Keratinocyte (primary cell): ENCODE results near the gene TAS1R3. TPM values are rescaled to one million over a fixed set of nuclear protein-coding genes. Genes with fewer than 3 reads are reported as not detected.

ENCODE experiments used
- DNase-seq: peaks from one replicate; pipeline ENCODE4 v3.0.0-alpha.2; 2011; ENCODE audit warnings: low read depth, missing footprints, low spot score
- FAIRE-seq: peaks from 2 replicates; lab custom pipeline; 2011; peaks lifted over from hg19 to GRCh38; lab: Jason Lieb, UNC
- H2AFZ ChIP-seq: 2 replicates; pipeline ENCODE4 v1.6.0; 2012; ENCODE audit warnings: low read length, control low read depth, inconsistent platforms; ENCODE audit not compliant: control insufficient read depth
- H3K27ac ChIP-seq: 2 replicates; pipeline ENCODE4 v1.5.1; 2011; ENCODE audit warnings: low read length; ENCODE audit not compliant: control insufficient read depth, insufficient read depth
- H3K27me3 ChIP-seq: 3 replicates; pipeline ENCODE4 v1.6.0; 2011; ENCODE audit warnings: low read length; ENCODE audit not compliant: control insufficient read depth, insufficient read depth; ENCODE audit errors: extremely low read depth
- H3K36me3 ChIP-seq, 2 experiments: 2 replicates in 1 of 2; 3 replicates in 1 of 2; pipeline ENCODE4 v1.5.1; 2011; ENCODE audit warnings: low read length in 2 of 2, mild to moderate bottlenecking in 1 of 2; ENCODE audit not compliant: control insufficient read depth in 2 of 2, insufficient read depth in 2 of 2; ENCODE audit errors: extremely low read depth in 1 of 2
- H3K4me1 ChIP-seq: 3 replicates; pipeline ENCODE4 v1.5.1; 2011; ENCODE audit warnings: low read length; ENCODE audit not compliant: control insufficient read depth, insufficient read depth; ENCODE audit errors: extremely low read depth
- H3K4me2 ChIP-seq: 3 replicates; pipeline ENCODE4 v1.6.0; 2011; ENCODE audit warnings: low read depth, low read length; ENCODE audit not compliant: control insufficient read depth, insufficient read depth; ENCODE audit errors: extremely low read depth
- H3K4me3 ChIP-seq, 3 experiments: fragments of 200-600 bp in 1 of 3; sonication (generic) in 1 of 3; 2 replicates in 2 of 3; 3 replicates in 1 of 3; pipeline ENCODE4 v1.5.1; 2011 to 2016; ENCODE audit warnings: low read length in 3 of 3, mild to moderate bottlenecking in 3 of 3, control low read depth in 2 of 3, inconsistent platforms in 1 of 3, low read depth in 1 of 3, mixed read lengths in 1 of 3, mixed run types in 1 of 3, moderate library complexity in 1 of 3; ENCODE audit not compliant: control insufficient read depth in 2 of 3, insufficient read depth in 2 of 3; ENCODE audit errors: extremely low read depth in 1 of 3
- H3K79me2 ChIP-seq: 2 replicates; pipeline ENCODE4 v1.6.0; 2012; ENCODE audit warnings: low read length; ENCODE audit not compliant: control insufficient read depth, insufficient read depth
- H3K9ac ChIP-seq: 3 replicates; pipeline ENCODE4 v1.6.0; 2011; ENCODE audit warnings: low read length; ENCODE audit not compliant: control insufficient read depth, insufficient read depth; ENCODE audit errors: extremely low read depth
- H3K9me1 ChIP-seq: 3 replicates; pipeline ENCODE4 v1.6.0; 2011; ENCODE audit warnings: low read length; ENCODE audit not compliant: control insufficient read depth, insufficient read depth; ENCODE audit errors: extremely low read depth
- H3K9me3 ChIP-seq: 2 replicates; pipeline ENCODE4 v1.5.1; 2012; ENCODE audit warnings: low read depth, low read length; ENCODE audit not compliant: control insufficient read depth
- H4K20me1 ChIP-seq: 3 replicates; pipeline ENCODE4 v1.6.0; 2011; ENCODE audit warnings: low read length; ENCODE audit not compliant: control insufficient read depth, insufficient read depth; ENCODE audit errors: extremely low read depth
- CTCF ChIP-seq, 3 experiments: IDR thresholded peaks in 1 of 3; conservative IDR thresholded peaks in 1 of 3; optimal IDR thresholded peaks in 1 of 3; 2 replicates in 2 of 3; 3 replicates in 1 of 3; pipeline versions ENCODE3 to v1.5.1; 2011; ENCODE audit warnings: low read length in 3 of 3, mild to moderate bottlenecking in 3 of 3, moderate library complexity in 2 of 3, control low read depth in 1 of 3, inconsistent platforms in 1 of 3; ENCODE audit not compliant: insufficient read depth in 2 of 3; ENCODE audit errors: extremely low read depth in 1 of 3
- EZH2 ChIP-seq: IDR thresholded peaks from one replicate; pipeline ENCODE4 v1.6.1; 2012; ENCODE audit warnings: inconsistent platforms, mild to moderate bottlenecking, low read length, moderate library complexity
- dilution Hi-C: fragments of 300-500 bp; cut with MboI; formaldehyde crosslinking; loops from one replicate; pipeline ENCODE4 v1.7.0; 2020; ENCODE audit warnings: low sequenced_read_pairs; ENCODE audit not compliant: extremely low pct_ligation_motif_present
- polyA plus RNA-seq, 5 experiments: library from polyadenylated mRNA; depleted of rRNA in 3 of 5; stranded (reverse) in 3 of 5; stranded (forward) in 1 of 5; unstranded in 1 of 5; fragments of >200 nt; gene quantifications; 1 replicate in 1 of 5; 2 replicates in 3 of 5; 3 replicates in 1 of 5; pipeline versions ENCODE4 v1.2.1 to v1.2.3, GENCODE V29; 2011 to 2012; ENCODE audit warnings: missing spikeins in 2 of 5, low read depth in 1 of 5, low replicate concordance in 1 of 5
- small RNA-seq, 3 experiments: library from RNA; depleted of rRNA; stranded (forward); fragments of <200 nt; gene quantifications; one replicate each; pipeline ENCODE3, GENCODE V24; 2012; ENCODE audit warnings: low read depth in 3 of 3, low replicate concordance in 1 of 3; ENCODE audit not compliant: insufficient read length in 3 of 3

Gene TAS1R3
- polyA plus RNA-seq, 1 donor (not counting 4 experiments of a cell fraction or from before 2014, with no cell fraction given): 0.04 TPM

GRCh38 chr1:1381294-1381693, 50.2 kb downstream of the TAS1R3 start:
- TF ChIP-seq CTCF (optimal IDR thresholded peaks at IDR 0.05 in 1 of 3, IDR thresholded peaks at IDR 0.05 in 1 of 3, conservative IDR thresholded peaks at IDR 0.05 in 1 of 3; ENCODE audit: extremely low read depth in 1 of 3, insufficient read depth in 2 of 3, low read length in 3 of 3) (no peak), EZH2 (no peak)
- no peak for FAIRE-seq
- H3K4me2 ChIP-seq: no peak overlapping the region
- H3K9ac ChIP-seq: no peak overlapping the region
- no peaks in the 10 kb centered on the region for H3K27me3 ChIP-seq
- no peak overlapping the region for H3K27ac ChIP-seq
- peaks cover 8% of the 10 kb centered on the region for H3K79me2 ChIP-seq
- no peak overlapping the region for H3K4me3 ChIP-seq
- H3K36me3 ChIP-seq: peaks cover 7 to 24% of the 10 kb centered on the region in 2 experiments
- H3K9me1 ChIP-seq: no peaks in the 10 kb centered on the region
- no peaks in the 10 kb centered on the region for H3K4me1 ChIP-seq
- no peak overlapping the region for H2AFZ ChIP-seq
- H4K20me1 ChIP-seq: no peaks in the 10 kb centered on the region
- DNase-seq: no peak
- no peaks in the 10 kb centered on the region for H3K9me3 ChIP-seq
- dilution Hi-C loops: no loop called here

Small RNAs within 50 kb of the gene (small RNA-seq; reads per million reads assigned to genes)
- gene MIR6726: 0 reads per million in 3 experiments

Other genes with a start within 250 kb of the TAS1R3 start
- gene C1orf159, start 215.2 kb upstream of the TAS1R3 start, polyA plus RNA-seq: 6.1 to 8.8 TPM (median 8.0 TPM) in 3 replicates
- not detected in 3 replicates for gene TTLL10, start 157.4 kb upstream of the TAS1R3 start, polyA plus RNA-seq
- 0.09 to 0.63 TPM (median 0.21 TPM) in 3 replicates for gene TNFRSF18, start 124.7 kb upstream of the TAS1R3 start, polyA plus RNA-seq
- 0.04 TPM in 1 of 3 replicates, not detected in the others for gene TNFRSF4, start 117.1 kb upstream of the TAS1R3 start, polyA plus RNA-seq
- 63.5 to 103 TPM (median 66.3 TPM) in 3 replicates for gene SDF4, start 99.3 kb upstream of the TAS1R3 start, polyA plus RNA-seq
- gene B3GALT6, start 99.0 kb upstream of the TAS1R3 start, polyA plus RNA-seq: 6.8 to 9.5 TPM (median 7.8 TPM) in 3 replicates
- gene C1QTNF12, start 84.6 kb upstream of the TAS1R3 start, polyA plus RNA-seq: 0.15 to 0.46 TPM (median 0.18 TPM) in 3 replicates
- gene UBE2J2, start 57.4 kb upstream of the TAS1R3 start, polyA plus RNA-seq: 18.2 to 37.3 TPM (median 27.0 TPM) in 3 replicates
- gene SCNN1D, start 50.8 kb upstream of the TAS1R3 start, polyA plus RNA-seq: 0.08 to 0.32 TPM (median 0.16 TPM) in 3 replicates
- 13.4 to 45.8 TPM (median 17.4 TPM) in 3 replicates for gene ACAP3, start 23.4 kb upstream of the TAS1R3 start, polyA plus RNA-seq
- 11.4 to 20.5 TPM (median 14.9 TPM) in 3 replicates for gene PUSL1, start 22.7 kb upstream of the TAS1R3 start, polyA plus RNA-seq
- gene INTS11, start 6.6 kb upstream of the TAS1R3 start, polyA plus RNA-seq: 70.4 to 89.8 TPM (median 76.9 TPM) in 3 replicates
- 5.8 to 14.0 TPM (median 11.8 TPM) in 3 replicates for gene CPTP, start 6.5 kb upstream of the TAS1R3 start, polyA plus RNA-seq
- gene DVL1, start 18.1 kb downstream of the TAS1R3 start, polyA plus RNA-seq: 28.1 to 68.6 TPM (median 31.6 TPM) in 3 replicates
- 0.05 to 0.14 TPM in 2 of 3 replicates, not detected in the other for gene MXRA8, start 27.3 kb downstream of the TAS1R3 start, polyA plus RNA-seq
- gene AURKAIP1, start 43.9 kb downstream of the TAS1R3 start, polyA plus RNA-seq: 75.8 to 86.9 TPM (median 83.2 TPM) in 3 replicates
- 97.0 to 171 TPM (median 140 TPM) in 3 replicates for gene CCNL2, start 68.1 kb downstream of the TAS1R3 start, polyA plus RNA-seq
- gene MRPL20, start 76.0 kb downstream of the TAS1R3 start, polyA plus RNA-seq: 94.3 to 169 TPM (median 133 TPM) in 3 replicates
- gene ANKRD65, start 90.0 kb downstream of the TAS1R3 start, polyA plus RNA-seq: 4.6 to 6.5 TPM (median 5.1 TPM) in 3 replicates
- gene VWA1, start 104.4 kb downstream of the TAS1R3 start, polyA plus RNA-seq: 5.0 to 6.7 TPM (median 6.5 TPM) in 3 replicates
- gene ATAD3C, start 118.4 kb downstream of the TAS1R3 start, polyA plus RNA-seq: 0.39 to 0.72 TPM (median 0.45 TPM) in 3 replicates
- gene ATAD3B, start 140.5 kb downstream of the TAS1R3 start, polyA plus RNA-seq: 18.4 to 24.9 TPM (median 20.6 TPM) in 3 replicates
- gene ATAD3A, start 180.9 kb downstream of the TAS1R3 start, polyA plus RNA-seq: 19.9 to 23.0 TPM (median 22.0 TPM) in 3 replicates
- gene TMEM240, start 209.3 kb downstream of the TAS1R3 start, polyA plus RNA-seq: 0.12 to 0.28 TPM (median 0.12 TPM) in 3 replicates
- gene SSU72, start 243.6 kb downstream of the TAS1R3 start, polyA plus RNA-seq: 60.2 to 147 TPM (median 79.7 TPM) in 3 replicates